H1 (cell line): Measurements from ENCODE around the gene SLC25A24. TPM values are rescaled to one million over a fixed set of nuclear protein-coding genes. Genes with fewer than 3 reads are reported as not detected.

Experiments
- CTCF ChIA-PET: fragments of 300-600 bp; sonication (Branson Sonifier 250); formaldehyde crosslinking; loops from one replicate; lab custom pipeline; 2021; ENCODE audit not compliant: partially characterized antibody; lab: Charles Lee
- POLR2A ChIA-PET: fragments of 300-600 bp; sonication (Branson Sonifier 250); formaldehyde crosslinking; loops from one replicate; lab custom pipeline; 2021; ENCODE audit warnings: inconsistent platforms; ENCODE audit not compliant: partially characterized antibody; lab: Charles Lee
- DNase-seq, 2 experiments: peaks; one replicate each; pipeline versions ENCODE4 v3.0.0 to v3.0.0-alpha.2; 2010 to 2022; ENCODE audit warnings: low spot score in 2 of 2, low read depth in 1 of 2, mixed read lengths in 1 of 2
- FAIRE-seq: peaks from 2 replicates; lab custom pipeline; 2011; peaks lifted over from hg19 to GRCh38; lab: Jason Lieb, UNC
- H2AFZ ChIP-seq: 2 replicates; pipeline ENCODE4 v1.8.1; 2012; ENCODE audit warnings: low read length, inconsistent platforms
- H2AK5ac ChIP-seq: 2 replicates; pipeline ENCODE4 v1.6.1; 2013; ENCODE audit warnings: low read depth, low read length
- H2BK120ac ChIP-seq: replicated peaks from 2 replicates; pipeline ENCODE3; 2013; ENCODE audit warnings: low read depth, low read length, inconsistent platforms
- H2BK12ac ChIP-seq: 2 replicates; pipeline ENCODE4 v1.6.1; 2013; ENCODE audit warnings: low read depth, low read length
- H2BK15ac ChIP-seq: 2 replicates; pipeline ENCODE4 v1.6.1; 2013; ENCODE audit warnings: low read length
- H2BK20ac ChIP-seq: 2 replicates; pipeline ENCODE4 v1.6.1; 2013; ENCODE audit warnings: low read length
- H2BK5ac ChIP-seq: 2 replicates; pipeline ENCODE4 v1.6.1; 2013; ENCODE audit warnings: low read depth, low read length
- H3K14ac ChIP-seq: 2 replicates; pipeline ENCODE4 v1.6.1; 2013; ENCODE audit warnings: inconsistent platforms; ENCODE audit not compliant: insufficient read length
- H3K18ac ChIP-seq: 2 replicates; pipeline ENCODE4 v1.6.1; 2013; ENCODE audit warnings: low read length; ENCODE audit errors: extremely low read depth
- H3K23ac ChIP-seq: 2 replicates; pipeline ENCODE4 v1.6.1; 2013; ENCODE audit warnings: inconsistent platforms; ENCODE audit not compliant: insufficient read length
- H3K23me2 ChIP-seq: 2 replicates; pipeline ENCODE4 v1.6.1; 2013; ENCODE audit warnings: low read depth, low read length
- H3K27ac ChIP-seq: 2 replicates; pipeline ENCODE4 v1.6.1; 2011; ENCODE audit warnings: low read depth, low read length, inconsistent platforms
- H3K27me3 ChIP-seq, 4 experiments: replicated peaks in 1 of 4; 1 replicate in 1 of 4; 2 replicates in 3 of 4; pipeline versions ENCODE4 v1.6.1 to v1.8.1; 2011 to 2013; ENCODE audit warnings: low read length in 3 of 4, mild to moderate bottlenecking in 3 of 4, inconsistent platforms in 2 of 4, mixed read lengths in 2 of 4, moderate library complexity in 1 of 4; ENCODE audit not compliant: control insufficient read depth in 3 of 4, insufficient read depth in 3 of 4; ENCODE audit errors: extremely low read depth in 1 of 4
- H3K36me3 ChIP-seq, 4 experiments: 2 replicates each; pipeline versions ENCODE4 v1.6.1 to v1.8.1; 2011 to 2013; ENCODE audit warnings: mild to moderate bottlenecking in 4 of 4, low read length in 3 of 4, moderate library complexity in 2 of 4, control low read depth in 1 of 4, inconsistent platforms in 1 of 4; ENCODE audit not compliant: insufficient read depth in 4 of 4, control insufficient read depth in 2 of 4
- H3K4ac ChIP-seq: replicated peaks from 2 replicates; pipeline ENCODE3; 2013; ENCODE audit warnings: low read length, low read depth, mixed read lengths, inconsistent platforms; ENCODE audit not compliant: insufficient read length
- H3K4me1 ChIP-seq, 4 experiments: replicated peaks in 1 of 4; 1 replicate in 1 of 4; 2 replicates in 3 of 4; pipeline versions ENCODE4 v1.6.1 to v1.8.1; 2011 to 2013; ENCODE audit warnings: low read length in 3 of 4, inconsistent platforms in 2 of 4, mixed read lengths in 1 of 4; ENCODE audit not compliant: insufficient read depth in 4 of 4, control insufficient read depth in 3 of 4
- H3K4me2 ChIP-seq, 2 experiments: 2 replicates each; pipeline versions ENCODE4 v1.6.1 to v1.8.1; 2011 to 2013; ENCODE audit warnings: low read depth in 2 of 2, low read length in 2 of 2, control low read depth in 1 of 2, inconsistent platforms in 1 of 2, mild to moderate bottlenecking in 1 of 2; ENCODE audit not compliant: insufficient read depth in 1 of 2
- H3K4me3 ChIP-seq, 4 experiments: fragments of 200-600, 300-600 bp in 1 of 4; sonication (generic), shearing (Covaris generic), sonication (Bioruptor Twin) in 1 of 4; 2 replicates each; pipeline versions ENCODE4 v1.5.1 to v1.8.1; 2011 to 2016; ENCODE audit warnings: low read length in 4 of 4, low read depth in 3 of 4, control low read depth in 2 of 4, inconsistent platforms in 2 of 4, mild to moderate bottlenecking in 2 of 4, mixed read lengths in 1 of 4, moderate library complexity in 1 of 4; ENCODE audit not compliant: insufficient read depth in 2 of 4; ENCODE audit errors: extremely low read depth in 1 of 4
- H3K56ac ChIP-seq: replicated peaks from 2 replicates; pipeline ENCODE3; 2013; ENCODE audit warnings: low read depth, mild to moderate bottlenecking, mixed read lengths, low read length, inconsistent platforms; ENCODE audit not compliant: insufficient read length
- H3K79me1 ChIP-seq: 2 replicates; pipeline ENCODE4 v1.6.1; 2013; ENCODE audit warnings: low read depth, low read length, control low read depth
- H3K79me2 ChIP-seq, 2 experiments: 2 replicates each; pipeline versions ENCODE4 v1.6.1 to v1.8.1; 2012 to 2013; ENCODE audit warnings: low read length in 2 of 2, mild to moderate bottlenecking in 2 of 2, inconsistent platforms in 1 of 2; ENCODE audit not compliant: insufficient read depth in 2 of 2, control insufficient read depth in 1 of 2
- H3K9ac ChIP-seq, 4 experiments: replicated peaks in 1 of 4; 1 replicate in 1 of 4; 2 replicates in 3 of 4; pipeline versions ENCODE4 v1.6.1 to v1.8.1; 2011 to 2013; ENCODE audit warnings: low read depth in 3 of 4, low read length in 3 of 4, control low read depth in 2 of 4, mild to moderate bottlenecking in 2 of 4, moderate library complexity in 2 of 4, inconsistent platforms in 1 of 4; ENCODE audit errors: extremely low read depth in 1 of 4
- H3K9me3 ChIP-seq, 2 experiments: 2 replicates each; pipeline versions ENCODE4 v1.6.1 to v1.8.1; 2012 to 2013; ENCODE audit warnings: mild to moderate bottlenecking in 2 of 2, moderate library complexity in 2 of 2, control low read depth in 1 of 2, inconsistent platforms in 1 of 2, low read depth in 1 of 2, low read length in 1 of 2, mixed read lengths in 1 of 2; ENCODE audit not compliant: insufficient read depth in 2 of 2
- H4K20me1 ChIP-seq, 2 experiments: replicated peaks in 1 of 2; 2 replicates each; pipeline versions ENCODE3 to v1.8.1; 2011 to 2013; ENCODE audit warnings: inconsistent platforms in 2 of 2, low read length in 2 of 2, mild to moderate bottlenecking in 1 of 2; ENCODE audit not compliant: insufficient read depth in 2 of 2, control insufficient read depth in 1 of 2
- H4K5ac ChIP-seq: 2 replicates; pipeline ENCODE4 v1.6.1; 2013; ENCODE audit warnings: low read length, low read depth, mixed read lengths, inconsistent platforms; ENCODE audit not compliant: insufficient read length
- H4K8ac ChIP-seq: 2 replicates; pipeline ENCODE4 v1.8.0; 2013; ENCODE audit warnings: mild to moderate bottlenecking, moderate library complexity, low read length, inconsistent platforms; ENCODE audit not compliant: insufficient read depth; ENCODE audit errors: extremely low read depth
- H4K91ac ChIP-seq: replicated peaks from 2 replicates; pipeline ENCODE3; 2013; ENCODE audit warnings: low read length, mixed read lengths, inconsistent platforms; ENCODE audit not compliant: insufficient read length
- CHD1 ChIP-seq: IDR thresholded peaks from 2 replicates; pipeline ENCODE4 v1.6.1; 2012; ENCODE audit warnings: low read depth, low read length, improper control_type of control experiment
- E2F6 ChIP-seq: IDR thresholded peaks from 2 replicates; pipeline ENCODE4 v1.6.1; 2012; ENCODE audit warnings: inconsistent platforms
- HDAC6 ChIP-seq: IDR thresholded peaks from one replicate; pipeline ENCODE4 v1.7.1; 2012; ENCODE audit warnings: low read depth, mild to moderate bottlenecking, inconsistent platforms, low read length, moderate library complexity
- KDM1A ChIP-seq: fragments of 200-600, 300-600 bp; sonication (generic); IDR thresholded peaks from 2 replicates; pipeline ENCODE4 v1.7.1; 2016; ENCODE audit warnings: mild to moderate bottlenecking, low read length, borderline replicate concordance
- KDM4A ChIP-seq: IDR thresholded peaks from one replicate; pipeline ENCODE4 v1.7.1; 2012; ENCODE audit warnings: low read depth, mild to moderate bottlenecking, moderate library complexity, low read length, inconsistent platforms; ENCODE audit not compliant: severe bottlenecking
- RBBP5 ChIP-seq: IDR thresholded peaks from 2 replicates; pipeline ENCODE4 v1.7.1; 2012; ENCODE audit warnings: low read depth, mild to moderate bottlenecking, inconsistent platforms, low read length, moderate library complexity, borderline replicate concordance
- RNF2 ChIP-seq: fragments of 200-900, 300-1000 bp; sonication (generic); IDR thresholded peaks from 2 replicates; pipeline ENCODE4 v1.7.1; 2016; ENCODE audit warnings: borderline replicate concordance, low read depth, mild to moderate bottlenecking, antibody characterized with exemption, low read length; ENCODE audit not compliant: poor library complexity, severe bottlenecking; ENCODE audit errors: missing control alignments
- SP1 ChIP-seq: IDR thresholded peaks from 2 replicates; pipeline ENCODE4 v1.6.1; 2011; ENCODE audit warnings: low read depth, low read length
- USF2 ChIP-seq: IDR thresholded peaks from 2 replicates; pipeline ENCODE4 v1.6.1; 2011; ENCODE audit warnings: low read length, improper control_type of control experiment
- YY1 ChIP-seq: IDR thresholded peaks from 2 replicates; pipeline ENCODE4 v1.6.1; 2011; ENCODE audit warnings: low read depth, mild to moderate bottlenecking, low read length
- WGBS, 2 experiments: shearing (Covaris generic) in 1 of 2; methylation state at CpG; one replicate each; pipeline versions ENCODE4 v1.1.6 to v1.1.7; 2013 to 2015; ENCODE audit warnings: low lambda C conversion rate in 2 of 2, mixed read lengths in 2 of 2, inconsistent platforms in 1 of 2, low coverage in 1 of 2, missing lambda C conversion rate in 1 of 2; ENCODE audit not compliant: insufficient replicate concordance in 2 of 2, insufficient coverage in 1 of 2, insufficient read length in 1 of 2; ENCODE audit errors: extremely low coverage in 1 of 2, missing lambda C conversion rate in 1 of 2; 5-methylcytosine and 5-hydroxymethylcytosine counted together
- polyA plus RNA-seq, 7 experiments: library from polyadenylated mRNA; depleted of rRNA in 3 of 7; stranded (reverse) in 5 of 7; unstranded in 2 of 7; fragments of >200 nt in 5 of 7; fragments of 200-250 nt in 2 of 7; gene quantifications; 1 replicate in 5 of 7; 2 replicates in 1 of 7; 4 replicates in 1 of 7; pipeline versions ENCODE4 v1.2.1 to v1.2.3, GENCODE V29; 2011 to 2013; ENCODE audit warnings: missing spikeins in 2 of 7, mixed read lengths in 2 of 7
- total RNA-seq: library from RNA; stranded (reverse); fragmentation: NEBNext Ultra II Directional; extraction: Animal tissue kit (Norgen Biotek cat#: 25700); gene quantifications from 2 replicates; pipeline ENCODE4 v1.2.1, GENCODE V29; 2021

Gene SLC25A24
- total and polyA plus RNA-seq, 2 of the 8 experiments (the other 6 are each of a cell fraction or from before 2014, with no cell fraction given), result 13.6 to 40.6 TPM

GRCh38 chr1:108199201-108199691 lies 897 bp downstream of the SLC25A24 start:
- H4K91ac ChIP-seq, result peak overlapping the region; percentile 3
- no peak overlapping the region for H2AK5ac ChIP-seq
- no peaks in the 10 kb centered on the region for H3K27me3 ChIP-seq
- peaks cover 6% of the 10 kb centered on the region; the same call in 1 of the 2 replicates for H3K23me2 ChIP-seq
- H3K79me2 ChIP-seq, result peaks cover 0 to 51% of the 10 kb centered on the region in 2 experiments; a peak in 2 of 4 replicates
- no peak overlapping the region for H2BK5ac ChIP-seq
- H3K23ac ChIP-seq, result no peak overlapping the region
- H2BK120ac ChIP-seq, result no peak overlapping the region
- no peak overlapping the region for H2AFZ ChIP-seq
- peaks cover 0 to 6% (median 2%) of the 10 kb centered on the region in 4 experiments; a peak in 3 of 7 replicates for H3K4me1 ChIP-seq
- H3K14ac ChIP-seq, result no peak overlapping the region
- no peak overlapping the region for H3K4ac ChIP-seq
- no peak overlapping the region for H3K27ac ChIP-seq
- no peak overlapping the region for H4K8ac ChIP-seq
- DNase-seq (no peak), FAIRE-seq (no peak)
- 7% methylated on average over 9 of the region's 9 CpGs; no CpG with 5 or more reads in 1 of the 2 experiments for WGBS, 2 experiments
- peak overlapping the region; percentile 77 to 94 (median 83) for H3K4me3 ChIP-seq
- POLR2A ChIA-PET, result interaction anchor here (0.9 to 2.1 kb wide), 4 partner anchors 9 to 462 kb away, joined by 3 to 14 read pairs (median 3); partner anchors contain the start of gene HENMT1
- H3K9ac ChIP-seq, result peak overlapping the region; percentile 13 to 83 (median 74); a peak in 6 of 7 replicates
- H3K9me3 ChIP-seq, result no peaks in the 10 kb centered on the region
- H3K18ac ChIP-seq, result peak overlapping the region; percentile 0
- peak overlapping the region; percentile 67 to 78 for H3K4me2 ChIP-seq
- CTCF ChIA-PET, result interaction anchor here (1.5 to 1.8 kb wide), 2 partner anchors 129 to 445 kb away, joined by 3 to 5 read pairs; no protein-coding TSS in a partner anchor
- peaks cover 0 to 7% (median 1%) of the 10 kb centered on the region in 4 experiments; a peak in 3 of 8 replicates for H3K36me3 ChIP-seq
- H2BK12ac ChIP-seq, result no peak overlapping the region
- peaks cover 8% of the 10 kb centered on the region for H3K79me1 ChIP-seq
- H2BK15ac ChIP-seq, result no peak overlapping the region
- H4K20me1 ChIP-seq, result peaks cover 0 to 1% of the 10 kb centered on the region in 2 experiments
- no peak overlapping the region for H2BK20ac ChIP-seq
- peak overlapping the region; percentile 33 for H3K56ac ChIP-seq
- no peak overlapping the region for H4K5ac ChIP-seq
- no peak for TF ChIP-seq USF2
- 0 out of 2 replicates have a peak, but pooled peaks have one; percentile 55 for TF ChIP-seq YY1
- TF ChIP-seq SP1, result no peak
- 0 out of 2 replicates have a peak, but pooled peaks have one; percentile 14 for TF ChIP-seq E2F6
- TF ChIP-seq RNF2, result no peak
- no peak for TF ChIP-seq KDM1A
- TF ChIP-seq KDM4A, result no peak
- TF ChIP-seq RBBP5, result no peak
- no peak for TF ChIP-seq HDAC6
- no peak for TF ChIP-seq CHD1
